T-cell (primary cell): ENCODE measurements around the gene CACNB4. TPM values are rescaled to one million over a fixed set of nuclear protein-coding genes. Genes with fewer than 3 reads are reported as not detected.

Experiments
- ATAC-seq, 4 experiments: fragments of 200-7000 bp in 3 of 4; fragments of 150-1000 bp in 1 of 4; cut with Tn5 transposase; replicated peaks in 1 of 4; 1 replicate in 3 of 4; 2 replicates in 1 of 4; pipeline ENCODE4 v1.10.0; 2021; ENCODE audit warnings: moderate library complexity in 3 of 4, mild to moderate bottlenecking in 2 of 4, moderate number of reproducible peaks in 1 of 4
- CTCF ChIA-PET, 2 donors: fragments of 300-600 bp; sonication (Branson Sonifier 250); formaldehyde crosslinking; loops; one replicate each; lab custom pipeline; 2022; ENCODE audit warnings: antibody characterized with exemption in 2 of 2; lab: Charles Lee
- POLR2A ChIA-PET, 2 donors: fragments of 300-600 bp; sonication (Branson Sonifier 250); formaldehyde crosslinking; loops; one replicate each; lab custom pipeline; 2022; ENCODE audit warnings: antibody characterized with exemption in 2 of 2; lab: Charles Lee
- DNase-seq, 35 experiments: peaks; one replicate each; pipeline versions ENCODE4 v3.0.0 to v3.0.0-alpha.2; 2013 to 2023
- H3K27ac ChIP-seq: one replicate; pipeline ENCODE4 v1.5.1; 2013; ENCODE audit warnings: low read length
- H3K27me3 ChIP-seq, 2 experiments: replicated peaks in 1 of 2; 1 replicate in 1 of 2; 2 replicates in 1 of 2; pipeline versions ENCODE4 v1.6.1 to v1.7.0; 2013; ENCODE audit warnings: low read length in 1 of 2, mixed read lengths in 1 of 2; ENCODE audit not compliant: control insufficient read depth in 2 of 2, insufficient read depth in 2 of 2; ENCODE audit errors: extremely low read depth in 1 of 2
- H3K36me3 ChIP-seq, 2 donors: 1 replicate in 1 of 2; 2 replicates in 1 of 2; pipeline versions ENCODE4 v1.6.1 to v1.7.0; 2013; ENCODE audit warnings: low read length in 1 of 2; ENCODE audit not compliant: control insufficient read depth in 2 of 2, insufficient read depth in 1 of 2; ENCODE audit errors: extremely low read depth in 1 of 2
- H3K4me1 ChIP-seq, 2 experiments: 1 replicate in 1 of 2; 2 replicates in 1 of 2; pipeline versions ENCODE4 v1.6.1 to v1.7.0; 2013; ENCODE audit warnings: low read length in 2 of 2, mixed read lengths in 1 of 2; ENCODE audit not compliant: insufficient read depth in 2 of 2, control insufficient read depth in 1 of 2; ENCODE audit errors: extremely low read depth in 1 of 2
- H3K4me3 ChIP-seq, 2 donors: 1 replicate in 1 of 2; 2 replicates in 1 of 2; pipeline versions ENCODE4 v1.5.1 to v1.7.0; 2013; ENCODE audit warnings: mild to moderate bottlenecking in 2 of 2, low read length in 1 of 2, moderate library complexity in 1 of 2; ENCODE audit not compliant: control insufficient read depth in 1 of 2; ENCODE audit errors: extremely low read depth in 1 of 2
- H3K9me3 ChIP-seq: 2 replicates; pipeline ENCODE4 v1.7.0; 2013
- H3K27ac Mint-ChIP-seq, 2 donors: one replicate each; pipeline ENCODE4 v1.8.0; 2020 to 2021; ENCODE audit warnings: mild to moderate bottlenecking in 2 of 2, mixed read lengths in 2 of 2
- H3K27me3 Mint-ChIP-seq, 2 donors: one replicate each; pipeline ENCODE4 v1.8.0; 2021 to 2022; ENCODE audit warnings: mixed read lengths in 2 of 2
- H3K36me3 Mint-ChIP-seq: one replicate; pipeline ENCODE4 v1.8.0; 2021; ENCODE audit warnings: mixed read lengths
- H3K4me1 Mint-ChIP-seq, 3 donors: one replicate each; pipeline ENCODE4 v1.8.0; 2020 to 2022; ENCODE audit warnings: mixed read lengths in 3 of 3, mild to moderate bottlenecking in 1 of 3
- H3K4me3 Mint-ChIP-seq, 3 donors: one replicate each; pipeline ENCODE4 v1.8.0; 2020 to 2022; ENCODE audit warnings: mild to moderate bottlenecking in 3 of 3, mixed read lengths in 3 of 3, moderate library complexity in 3 of 3
- H3K9me3 Mint-ChIP-seq, 3 donors: one replicate each; pipeline ENCODE4 v1.8.0; 2020 to 2022; ENCODE audit warnings: mixed read lengths in 3 of 3
- WGBS: methylation state at CpG from one replicate; pipeline ENCODE4 v1.1.5; 2013; ENCODE audit warnings: missing lambda C conversion rate; ENCODE audit not compliant: insufficient coverage; 5-methylcytosine and 5-hydroxymethylcytosine counted together
- total RNA-seq, 35 experiments: library from RNA in 6 of 35; stranded (reverse) in 6 of 35; fragments of 120-200 nt in 1 of 35; gene quantifications; one replicate each; pipeline versions ENCODE4 v1.2.1 to v1.2.4 and lab custom pipeline; 2013 to 2026

Gene CACNB4
- total RNA-seq, 5 donors from 2014 or later (not counting 1 experiment from before 2014, with no cell fraction given) = 0.16 to 1.2 (median 0.47) TPM

DNA sequence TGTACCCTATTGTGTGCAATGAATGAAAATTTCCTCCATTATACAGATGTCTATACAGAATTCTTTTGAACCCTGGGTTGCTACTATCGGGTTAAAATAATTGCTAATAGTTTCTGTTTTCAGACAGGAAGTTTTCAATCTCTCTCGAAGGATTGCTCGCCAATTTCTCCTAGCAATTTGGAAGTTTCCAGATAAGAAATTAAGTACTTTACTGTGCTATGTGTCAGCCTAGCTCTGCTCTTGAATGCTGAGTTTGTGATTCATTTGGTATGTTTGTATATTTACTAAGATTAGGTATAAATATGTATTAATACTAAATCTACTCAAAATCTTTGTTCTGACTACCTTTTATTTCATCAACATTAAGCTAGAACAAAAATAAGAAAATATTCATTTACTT is 196.0 kb downstream of the CACNB4 start:
- CTCF ChIA-PET = interaction anchor here in 1 of 2 donors (0.6 kb wide), 1 partner anchor 330 kb away, joined by 3 read pairs; no protein-coding TSS in a partner anchor
- H3K27ac Mint-ChIP-seq = no peak overlapping the region
- no peak for DNase-seq

GRCh38 chr2:151900331-151900730 is 198.5 kb downstream of the CACNB4 start:
- DNase-seq = no peak
- no peak for ATAC-seq
- Mint-ChIP-seq H3K9me3 (peaks cover 0 to under 1% (median 0%) of the 10 kb centered on the region in 3 donors), H3K27ac (no peak overlapping the region), H3K27me3 (peaks cover 3 to 4% of the 10 kb centered on the region in 2 donors), H3K4me1 (no peaks in the 10 kb centered on the region), H3K36me3 (no peaks in the 10 kb centered on the region), H3K4me3 (no peak overlapping the region)
- H3K4me1 ChIP-seq = no peaks in the 10 kb centered on the region
- 56% methylated on average over 6 of the region's 6 CpGs for WGBS
- no peak overlapping the region for H3K4me3 ChIP-seq
- POLR2A ChIA-PET = no interaction called here
- H3K27me3 ChIP-seq = peaks cover 0 to 2% of the 10 kb centered on the region in 2 experiments
- no peaks in the 10 kb centered on the region for H3K9me3 ChIP-seq
- H3K27ac ChIP-seq = no peak overlapping the region
- CTCF ChIA-PET = interaction anchor here in 1 of 2 donors (0.7 kb wide), 1 partner anchor 681 kb away, joined by 3 read pairs; no protein-coding TSS in a partner anchor
- no peaks in the 10 kb centered on the region for H3K36me3 ChIP-seq

More for the DNA sequence above, 196.0 kb downstream of the CACNB4 start:
- Mint-ChIP-seq H3K4me3 (no peak overlapping the region), H3K9me3 (no peaks in the 10 kb centered on the region), H3K4me1 (no peaks in the 10 kb centered on the region), H3K27me3 (peaks cover 0 to 4% of the 10 kb centered on the region in 2 donors), H3K36me3 (no peaks in the 10 kb centered on the region)
- WGBS = no CpG with 5 or more reads among the region's 3 CpGs
- no peaks in the 10 kb centered on the region for H3K36me3 ChIP-seq
- no peak overlapping the region for H3K27ac ChIP-seq
- H3K27me3 ChIP-seq = peaks cover 0 to 2% of the 10 kb centered on the region in 2 experiments
- no peaks in the 10 kb centered on the region for H3K4me1 ChIP-seq
- no peak for ATAC-seq
- H3K9me3 ChIP-seq = no peaks in the 10 kb centered on the region
- POLR2A ChIA-PET = no interaction called here
- H3K4me3 ChIP-seq = no peak overlapping the region

- no peak overlapping the region for H3K4me3 ChIP-seq
- WGBS = no CpG with 5 or more reads among the region's 1 CpG
- POLR2A ChIA-PET = no interaction called here
- no peaks in the 10 kb centered on the region for H3K36me3 ChIP-seq
- no peaks in the 10 kb centered on the region for H3K9me3 ChIP-seq
- Mint-ChIP-seq H3K9me3 (peaks cover 0 to 6% (median 4%) of the 10 kb centered on the region in 3 donors), H3K27me3 (peaks cover 3 to 4% of the 10 kb centered on the region in 2 donors), H3K27ac (no peak overlapping the region), H3K4me3 (no peak overlapping the region), H3K36me3 (no peaks in the 10 kb centered on the region), H3K4me1 (no peaks in the 10 kb centered on the region)
- peaks cover 0 to 2% of the 10 kb centered on the region in 2 experiments for H3K27me3 ChIP-seq
- DNase-seq = no peak
- CTCF ChIA-PET = no interaction called here
- H3K27ac ChIP-seq = no peak overlapping the region
- no peak for ATAC-seq
- H3K4me1 ChIP-seq = no peaks in the 10 kb centered on the region
Observed at GRCh38 chr2:151899156-151899555, 199.7 kb downstream of the CACNB4 start.

GRCh38 chr2:151891566-151892194 is 207.2 kb downstream of the CACNB4 start:
- ATAC-seq (no peak), DNase-seq (no peak)
- H3K27me3 Mint-ChIP-seq = peaks cover 4 to 6% of the 10 kb centered on the region in 2 donors
- ChIA-PET POLR2A (interaction anchor here in 1 of 2 donors (0.8 kb wide), 1 partner anchor 61 kb away, joined by 4 read pairs; no protein-coding TSS in a partner anchor), CTCF (interaction anchor here in 1 of 2 donors (0.6 kb wide), 1 partner anchor 250 kb away, joined by 4 read pairs; no protein-coding TSS in a partner anchor)
- H3K4me1 Mint-ChIP-seq = no peaks in the 10 kb centered on the region
- no peak overlapping the region for H3K27ac Mint-ChIP-seq
- Histone ChIP-seq H3K9me3 (no peaks in the 10 kb centered on the region), H3K4me3 (no peak overlapping the region), H3K27ac (no peak overlapping the region), H3K27me3 (peaks cover 0 to 2% of the 10 kb centered on the region in 2 experiments), H3K4me1 (peaks cover 0 to 2% of the 10 kb centered on the region in 2 experiments), H3K36me3 (no peaks in the 10 kb centered on the region)
- 83% methylated on average over 4 of the region's 7 CpGs for WGBS
- H3K9me3 Mint-ChIP-seq = peaks cover 0 to 6% (median 4%) of the 10 kb centered on the region in 3 donors
- H3K36me3 Mint-ChIP-seq = no peaks in the 10 kb centered on the region
- H3K4me3 Mint-ChIP-seq = no peak overlapping the region

DNA sequence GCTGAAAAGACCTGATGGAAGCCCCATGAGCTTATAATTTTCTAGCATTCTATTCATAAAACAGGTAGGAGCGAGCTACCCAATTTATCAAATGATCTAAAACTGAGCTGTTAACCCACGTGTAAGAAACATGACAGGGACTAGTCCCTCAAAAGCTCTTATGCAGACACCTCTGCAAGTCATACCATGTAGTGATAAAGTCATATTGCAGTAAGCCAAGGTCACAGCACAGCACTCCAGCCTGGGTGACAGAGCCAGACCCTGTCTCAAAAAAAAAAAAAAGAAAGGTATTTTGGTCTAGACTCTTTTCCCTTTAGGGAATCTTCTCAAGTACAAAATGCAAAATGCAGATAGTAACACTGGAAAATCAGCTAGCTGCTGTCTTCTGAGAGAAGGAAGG is 211.7 kb downstream of the CACNB4 start:
- Histone ChIP-seq H3K36me3 (no peaks in the 10 kb centered on the region), H3K27ac (no peak overlapping the region), H3K4me3 (no peak overlapping the region), H3K27me3 (peaks cover 0 to 2% of the 10 kb centered on the region in 2 experiments), H3K9me3 (no peaks in the 10 kb centered on the region), H3K4me1 (peaks cover 0 to 2% of the 10 kb centered on the region in 2 experiments)
- DNase-seq = no peak
- Mint-ChIP-seq H3K27ac (no peak overlapping the region), H3K9me3 (no peaks in the 10 kb centered on the region), H3K4me3 (no peak overlapping the region), H3K4me1 (no peaks in the 10 kb centered on the region), H3K36me3 (no peaks in the 10 kb centered on the region), H3K27me3 (peaks cover 4 to 6% of the 10 kb centered on the region in 2 donors)
- WGBS = 100% methylated on average over 1 of the region's 2 CpGs
- no peak for ATAC-seq
- ChIA-PET CTCF (no interaction called here), POLR2A (interaction anchor here in 1 of 2 donors (0.7 kb wide), 1 partner anchor 9 kb away, joined by 4 read pairs; no protein-coding TSS in a partner anchor)

DNA sequence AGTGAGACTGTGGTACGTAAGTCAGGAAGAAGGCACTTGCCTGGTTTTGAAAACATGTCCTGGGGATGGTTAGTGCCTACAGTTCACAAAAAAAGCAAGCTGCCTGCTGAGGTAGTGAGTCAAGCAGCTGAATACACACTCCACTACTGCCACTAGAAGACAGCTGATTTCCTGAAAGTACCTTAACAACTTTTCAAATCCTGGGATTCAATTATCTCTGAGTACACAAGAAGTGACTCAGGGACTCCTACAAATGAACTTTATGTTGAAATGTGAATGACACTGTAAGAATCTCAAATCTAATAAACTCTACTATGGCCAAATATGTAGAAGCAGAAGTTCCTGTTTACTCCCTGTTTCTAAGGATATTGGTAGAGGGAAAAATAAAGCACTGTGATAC is 212.6 kb downstream of the CACNB4 start:
- DNase-seq = no peak
- Histone ChIP-seq H3K36me3 (no peaks in the 10 kb centered on the region), H3K27me3 (no peaks in the 10 kb centered on the region), H3K27ac (no peak overlapping the region), H3K9me3 (no peaks in the 10 kb centered on the region), H3K4me3 (no peak overlapping the region), H3K4me1 (no peaks in the 10 kb centered on the region)
- H3K4me3 Mint-ChIP-seq = no peak overlapping the region
- no peaks in the 10 kb centered on the region for H3K36me3 Mint-ChIP-seq
- WGBS = 100% methylated on average over 1 of the region's 1 CpG
- no peaks in the 10 kb centered on the region for H3K4me1 Mint-ChIP-seq
- peaks cover 3 to 6% of the 10 kb centered on the region in 2 donors for H3K27me3 Mint-ChIP-seq
- ChIA-PET CTCF (interaction anchor here in 1 of 2 donors (1.1 kb wide), 1 partner anchor 19 kb away, joined by 3 read pairs; no protein-coding TSS in a partner anchor), POLR2A (interaction anchor here in 1 of 2 donors (0.6 kb wide), 1 partner anchor 31 kb away, joined by 3 read pairs; no protein-coding TSS in a partner anchor)
- no peak overlapping the region for H3K27ac Mint-ChIP-seq
- H3K9me3 Mint-ChIP-seq = no peaks in the 10 kb centered on the region
- ATAC-seq = no peak
